HG02759 (cell line): ENCODE results near the gene JOSD1.
"Not testable (repeated sequence)": the region's sequence is repeated elsewhere in the genome, so short reads cannot be mapped to it uniquely, and the experiment has no call there.

Experiments used
- ATAC-seq: cut with Tn5 transposase; IDR thresholded peaks from one replicate; pipeline ENCODE4 v1.9.1; 2021; ENCODE audit warnings: mild to moderate bottlenecking, moderate library complexity; ENCODE audit not compliant: unreplicated experiment

JOSD1 gene

DNA sequence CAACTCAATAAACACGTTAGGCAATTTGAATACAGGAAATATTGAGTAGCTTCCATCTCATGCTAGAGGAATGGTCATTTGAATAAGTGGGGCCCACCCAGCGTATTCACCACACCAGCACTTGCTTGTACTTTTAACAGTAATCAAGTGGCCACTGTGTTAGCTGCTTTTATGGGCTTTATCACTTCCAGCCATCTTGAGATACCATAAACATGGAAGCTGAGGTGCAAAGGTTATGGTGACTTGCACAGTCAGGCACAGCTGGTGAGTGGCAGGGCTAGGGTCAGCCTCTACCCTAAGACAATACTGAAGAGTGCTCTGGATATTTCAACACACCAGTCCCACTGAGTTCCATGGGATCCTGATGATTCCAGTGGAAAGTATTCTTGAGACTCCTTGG, 6.7 kb downstream of the JOSD1 start:
- no peak for ATAC-seq

GRCh38 chr22:38689651-38690050, 11.1 kb downstream of the JOSD1 start:
- ATAC-seq: no peak

DNA sequence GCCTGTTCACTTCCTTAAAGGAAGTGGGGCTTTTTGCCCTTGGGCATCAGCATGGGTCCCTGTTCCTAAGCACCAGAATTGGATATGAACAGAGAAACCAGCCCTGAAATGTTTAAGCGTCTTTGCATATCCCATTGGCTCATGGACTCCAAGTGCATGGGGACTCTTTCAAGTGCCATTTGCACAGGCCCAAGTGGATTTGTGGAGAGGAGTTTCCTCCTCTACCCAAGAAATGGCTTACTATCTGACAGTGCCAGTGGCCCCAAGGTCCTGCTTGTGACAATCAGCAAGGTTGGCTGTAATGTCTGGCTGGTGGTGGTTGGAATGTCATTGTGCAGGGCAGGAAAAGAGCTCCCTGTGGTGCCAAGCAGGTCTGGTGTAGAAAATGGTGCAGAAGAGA, 15.0 kb downstream of the JOSD1 start:
- ATAC-seq: no peak

- ATAC-seq: no peak
These were observed 15.8 kb downstream of the JOSD1 start for GRCh38 chr22:38684895-38685294.

GRCh38 chr22:38681582-38682335, 19.0 kb downstream of the JOSD1 start, which contains the start of gene TOMM22:
Gene TOMM22 (plus strand): TSS chr22:38681957. CDS start chr22:38681979, 22 bp downstream.
- peak; percentile 98 for ATAC-seq

GRCh38 chr22:38675833-38676232, 24.9 kb downstream of the JOSD1 start:
- no peak for ATAC-seq

- no peak for ATAC-seq
These were observed 25.9 kb downstream of the JOSD1 start for GRCh38 chr22:38674888-38675287.

- peak; percentile 20 for ATAC-seq
These were observed 43.5 kb downstream of the JOSD1 start for GRCh38 chr22:38657045-38657909.

DNA sequence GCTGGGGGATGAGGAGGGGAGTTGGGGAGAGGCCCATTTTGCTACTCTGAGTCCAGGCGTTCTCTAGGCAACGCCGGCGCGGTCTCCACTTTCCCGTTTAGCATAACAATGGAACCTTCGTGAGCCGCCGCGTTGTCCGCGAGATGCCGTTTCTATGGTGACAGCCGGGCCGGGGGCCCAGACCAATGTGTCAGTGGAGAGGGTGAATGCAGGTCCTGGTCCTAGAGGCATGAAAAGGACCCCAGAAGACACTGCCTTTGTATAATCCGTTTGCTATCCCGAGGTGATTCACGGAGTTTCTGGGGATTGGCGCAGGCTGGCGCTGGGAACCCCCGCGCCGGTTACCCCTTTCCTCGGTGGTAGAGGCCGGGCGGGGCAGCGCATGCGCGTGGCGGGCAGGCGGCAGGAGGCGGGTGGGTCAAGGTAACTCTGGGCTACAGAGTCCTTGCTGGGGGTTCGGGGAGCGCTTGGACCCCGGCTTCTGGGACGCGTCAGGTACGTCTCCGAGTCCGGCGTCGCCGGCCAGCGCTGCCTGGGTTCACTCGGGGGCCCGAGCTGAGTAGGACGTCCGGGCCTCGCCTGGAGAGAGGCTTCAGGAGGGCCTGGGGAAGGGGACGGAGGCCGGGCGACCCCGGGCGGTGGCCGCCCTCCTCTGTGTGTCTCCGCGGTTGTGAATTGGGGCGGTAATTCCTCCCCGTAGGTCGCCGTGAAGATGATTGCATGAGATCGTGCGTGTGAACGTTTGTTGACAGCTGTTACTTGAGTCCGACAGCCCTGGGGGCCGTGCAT, 44.3 kb downstream of the JOSD1 start, which contains the start of the genes CBY1 and FAM227A:
Gene CBY1 (plus strand): TSS at position 383 of the 789 bp plus-strand sequence. CDS start 11,417 bp downstream, outside the sequence.
Gene FAM227A (minus strand): TSS at position 137 of the 789 bp plus-strand sequence. CDS start 6,224 bp downstream, outside the sequence.
- ATAC-seq: peak; percentile 81

GRCh38 chr22:38655519-38656255, 45.1 kb downstream of the JOSD1 start:
- ATAC-seq: no peak

- ATAC-seq: no peak
These were observed 47.0 kb downstream of the JOSD1 start for GRCh38 chr22:38653741-38654140.

DNA sequence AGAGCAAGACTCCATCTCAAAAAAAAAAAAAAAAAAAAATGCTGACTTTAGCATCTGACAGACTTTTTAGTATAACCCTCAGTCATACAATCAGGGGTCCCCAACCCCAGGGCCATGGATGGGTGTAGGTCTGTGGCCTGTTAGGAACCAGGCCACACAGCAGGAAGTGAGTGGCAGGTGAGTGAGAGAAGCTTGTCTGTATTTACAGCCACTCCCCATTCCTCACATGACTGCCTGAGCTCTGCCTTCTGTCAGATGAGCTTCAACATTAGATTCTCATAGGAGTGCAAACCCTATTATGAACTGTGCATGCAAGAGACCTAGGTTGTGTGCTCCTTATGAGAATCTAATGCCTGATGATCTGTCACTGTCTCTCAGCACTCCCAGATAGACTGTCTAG, 47.9 kb downstream of the JOSD1 start:
- ATAC-seq: no peak

GRCh38 chr22:38649841-38650522, 50.8 kb downstream of the JOSD1 start:
- no peak for ATAC-seq

- ATAC-seq: no peak
These were observed 55.3 kb downstream of the JOSD1 start for GRCh38 chr22:38645430-38645829.

GRCh38 chr22:38644245-38644644, 56.5 kb downstream of the JOSD1 start:
- ATAC-seq: not testable (repeated sequence)

- no peak for ATAC-seq
These were observed 59.2 kb downstream of the JOSD1 start for GRCh38 chr22:38641476-38642040.

GRCh38 chr22:38638728-38639127, 62.0 kb downstream of the JOSD1 start:
- ATAC-seq: no peak

DNA sequence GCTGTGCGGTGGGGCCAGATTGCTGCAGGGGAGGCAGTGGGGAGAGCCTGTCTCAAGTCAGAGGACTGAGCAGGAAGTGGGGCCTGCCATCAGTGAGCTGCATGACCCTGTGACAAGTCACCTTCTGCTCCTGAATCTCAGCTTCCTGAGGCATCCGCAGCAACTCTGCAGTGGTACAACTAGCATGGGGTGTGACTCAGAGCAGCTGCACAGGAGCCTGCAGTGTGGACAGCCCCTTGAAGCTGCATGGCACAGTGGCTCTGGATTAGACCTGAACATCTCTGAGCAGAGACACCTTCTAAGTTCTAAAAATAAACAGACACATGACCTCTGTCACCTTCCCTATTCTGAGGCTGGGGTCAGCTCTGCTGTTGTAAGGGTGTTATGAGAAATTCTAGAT, 62.5 kb downstream of the JOSD1 start:
- no peak for ATAC-seq
